Lower leg skin (tissue), 3 donors: ENCODE data around the gene IL23R.

Experiments used
- POLR2A ChIP-seq, 2 donors: fragments of 450-650 bp; IDR thresholded peaks; one replicate each; pipeline ENCODE4 v1.6.1; 2016 to 2017; ENCODE audit warnings: antibody characterized with exemption in 2 of 2, mild to moderate bottlenecking in 1 of 2, moderate library complexity in 1 of 2
- TF ChIP-seq, protein P1 (sequence below), 3 donors: fragments of 450-650 bp; IDR thresholded peaks; one replicate each; pipeline ENCODE4 v1.5.1; 2016; ENCODE audit warnings: antibody characterized with exemption in 3 of 3, mild to moderate bottlenecking in 3 of 3, moderate library complexity in 2 of 3

- TF ChIP-seq, protein P1, sequence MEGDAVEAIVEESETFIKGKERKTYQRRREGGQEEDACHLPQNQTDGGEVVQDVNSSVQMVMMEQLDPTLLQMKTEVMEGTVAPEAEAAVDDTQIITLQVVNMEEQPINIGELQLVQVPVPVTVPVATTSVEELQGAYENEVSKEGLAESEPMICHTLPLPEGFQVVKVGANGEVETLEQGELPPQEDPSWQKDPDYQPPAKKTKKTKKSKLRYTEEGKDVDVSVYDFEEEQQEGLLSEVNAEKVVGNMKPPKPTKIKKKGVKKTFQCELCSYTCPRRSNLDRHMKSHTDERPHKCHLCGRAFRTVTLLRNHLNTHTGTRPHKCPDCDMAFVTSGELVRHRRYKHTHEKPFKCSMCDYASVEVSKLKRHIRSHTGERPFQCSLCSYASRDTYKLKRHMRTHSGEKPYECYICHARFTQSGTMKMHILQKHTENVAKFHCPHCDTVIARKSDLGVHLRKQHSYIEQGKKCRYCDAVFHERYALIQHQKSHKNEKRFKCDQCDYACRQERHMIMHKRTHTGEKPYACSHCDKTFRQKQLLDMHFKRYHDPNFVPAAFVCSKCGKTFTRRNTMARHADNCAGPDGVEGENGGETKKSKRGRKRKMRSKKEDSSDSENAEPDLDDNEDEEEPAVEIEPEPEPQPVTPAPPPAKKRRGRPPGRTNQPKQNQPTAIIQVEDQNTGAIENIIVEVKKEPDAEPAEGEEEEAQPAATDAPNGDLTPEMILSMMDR (IDR thresholded peaks at IDR 0.05) = no peak
- TF ChIP-seq POLR2A (IDR thresholded peaks at IDR 0.05) = no peak
Measured at GRCh38 chr1:67174716-67175284, 8.5 kb downstream of the IL23R start.
